Epithelial cell of esophagus (primary cell): ENCODE results near the gene A2M.

Experiments used
- DNase-seq: peaks from one replicate; pipeline ENCODE4 v3.0.0; 2010; ENCODE audit warnings: low read depth
- H3K4me3 ChIP-seq: 2 replicates; pipeline ENCODE4 v1.5.1; 2011; ENCODE audit warnings: mild to moderate bottlenecking, low read length, control low read depth
- TF ChIP-seq, protein P1 (sequence below): IDR thresholded peaks from 2 replicates; pipeline ENCODE4 v1.5.1; 2011; ENCODE audit warnings: low read depth, mild to moderate bottlenecking, low read length, control low read depth, inconsistent platforms; ENCODE audit not compliant: insufficient read depth; ENCODE audit errors: missing control alignments

The A2M gene

DNA sequence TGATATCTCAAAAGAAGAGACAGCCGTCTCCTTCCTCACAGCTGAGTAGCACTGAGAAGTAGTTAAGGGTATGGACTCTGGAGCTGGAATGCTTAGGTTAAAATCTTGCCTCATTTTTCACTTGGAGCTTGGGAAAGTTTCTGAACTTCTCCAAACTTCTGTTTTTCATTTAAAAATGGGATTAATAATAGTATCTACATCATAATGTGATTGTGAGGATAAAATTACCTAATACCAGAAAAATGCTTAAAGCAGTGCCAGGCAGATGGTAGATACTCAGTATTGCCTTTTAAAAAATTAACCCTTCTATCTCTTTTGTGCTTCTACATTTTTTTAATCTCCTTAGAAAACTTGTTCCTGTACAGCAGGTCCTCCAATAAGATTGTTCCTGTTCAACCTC is 63.1 kb downstream of the A2M start:
- no peak for DNase-seq
- H3K4me3 ChIP-seq, result no peak overlapping the region
- TF ChIP-seq, protein P1, sequence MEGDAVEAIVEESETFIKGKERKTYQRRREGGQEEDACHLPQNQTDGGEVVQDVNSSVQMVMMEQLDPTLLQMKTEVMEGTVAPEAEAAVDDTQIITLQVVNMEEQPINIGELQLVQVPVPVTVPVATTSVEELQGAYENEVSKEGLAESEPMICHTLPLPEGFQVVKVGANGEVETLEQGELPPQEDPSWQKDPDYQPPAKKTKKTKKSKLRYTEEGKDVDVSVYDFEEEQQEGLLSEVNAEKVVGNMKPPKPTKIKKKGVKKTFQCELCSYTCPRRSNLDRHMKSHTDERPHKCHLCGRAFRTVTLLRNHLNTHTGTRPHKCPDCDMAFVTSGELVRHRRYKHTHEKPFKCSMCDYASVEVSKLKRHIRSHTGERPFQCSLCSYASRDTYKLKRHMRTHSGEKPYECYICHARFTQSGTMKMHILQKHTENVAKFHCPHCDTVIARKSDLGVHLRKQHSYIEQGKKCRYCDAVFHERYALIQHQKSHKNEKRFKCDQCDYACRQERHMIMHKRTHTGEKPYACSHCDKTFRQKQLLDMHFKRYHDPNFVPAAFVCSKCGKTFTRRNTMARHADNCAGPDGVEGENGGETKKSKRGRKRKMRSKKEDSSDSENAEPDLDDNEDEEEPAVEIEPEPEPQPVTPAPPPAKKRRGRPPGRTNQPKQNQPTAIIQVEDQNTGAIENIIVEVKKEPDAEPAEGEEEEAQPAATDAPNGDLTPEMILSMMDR, result no peak

DNA sequence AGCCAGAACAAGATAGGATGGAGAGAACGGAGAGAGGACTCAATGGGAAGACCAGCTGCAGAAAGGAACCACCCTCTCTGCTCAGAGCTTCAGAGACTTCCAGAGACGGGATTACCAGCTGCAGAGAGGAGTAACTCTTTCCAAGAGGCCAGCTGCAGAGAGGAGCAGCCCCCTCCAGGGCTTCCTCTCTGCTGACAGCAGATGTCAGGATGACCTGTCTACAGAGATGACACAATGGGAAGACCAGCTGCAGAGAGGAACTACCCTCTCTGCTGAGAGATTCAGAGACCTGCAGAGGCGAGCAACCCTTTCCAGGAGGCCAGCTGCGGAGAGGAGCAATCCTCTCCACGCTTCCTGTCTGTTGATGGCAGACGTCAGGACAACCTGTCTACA is 64.6 kb downstream of the A2M start:
- H3K4me3 ChIP-seq, result no peak overlapping the region
- TF ChIP-seq, protein P1, result no peak
- DNase-seq, result no peak

DNA sequence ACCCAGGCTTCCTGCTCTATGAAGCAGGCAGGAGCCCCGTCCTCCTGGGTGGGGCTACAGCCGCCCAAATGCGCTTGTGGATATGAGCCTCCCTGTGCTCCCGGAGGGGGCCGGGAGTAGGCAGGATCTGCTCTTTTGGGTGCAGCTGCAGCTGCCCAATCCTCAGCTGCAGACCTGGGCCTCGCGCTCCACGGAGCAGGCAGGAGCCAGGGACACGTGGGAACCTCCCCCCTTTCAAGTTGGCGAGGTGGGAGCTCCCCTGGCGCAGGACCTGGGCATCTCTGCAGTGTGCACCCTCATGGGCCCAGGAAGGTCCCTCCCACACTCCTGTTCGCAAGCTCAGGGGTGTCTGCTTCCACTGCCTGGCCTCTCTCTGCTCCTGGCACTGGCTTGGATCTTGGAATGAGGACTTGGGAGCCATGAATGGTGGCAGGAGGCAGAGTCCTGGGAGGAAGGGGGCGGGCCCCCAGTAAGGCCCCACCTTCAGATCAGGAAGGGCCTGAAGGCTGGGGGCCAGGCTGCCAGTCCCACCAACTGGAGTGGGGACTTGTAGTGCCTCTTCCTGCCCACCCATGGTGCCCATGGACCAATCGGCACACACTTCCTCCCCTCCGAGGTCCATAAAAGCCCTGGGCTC is 65.1 kb downstream of the A2M start:
- TF ChIP-seq, protein P1, result no peak
- no peak overlapping the region for H3K4me3 ChIP-seq
- DNase-seq, result no peak

DNA sequence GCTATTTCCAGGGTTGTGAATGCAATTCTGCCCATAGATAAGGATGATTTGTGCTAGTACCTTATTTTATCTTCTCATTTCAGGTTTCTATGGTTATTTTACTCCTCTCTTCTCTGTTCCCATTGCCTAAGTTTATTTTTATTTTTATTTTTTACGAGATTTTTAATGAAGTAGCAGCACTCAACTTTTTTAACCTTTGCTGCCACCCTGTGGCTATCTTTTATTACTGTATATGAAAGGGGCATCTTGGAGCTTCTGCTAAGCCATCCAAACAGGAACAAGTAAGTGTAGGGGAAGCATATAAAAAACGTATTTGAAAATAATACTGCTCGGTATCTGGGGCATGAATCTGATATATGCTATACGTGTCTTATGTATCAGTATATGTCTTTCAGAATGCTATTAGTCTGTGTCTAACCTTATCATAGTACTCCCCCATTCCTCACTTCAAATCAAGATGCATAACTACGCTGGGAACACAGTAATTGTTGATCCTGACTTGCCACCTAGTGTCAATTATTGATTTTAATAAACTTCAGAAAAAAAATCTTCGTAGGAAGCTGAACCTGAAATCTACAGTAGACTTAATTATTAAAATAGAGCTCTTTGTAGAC is 66.1 kb downstream of the A2M start:
- no peak overlapping the region for H3K4me3 ChIP-seq
- TF ChIP-seq, protein P1, result peak; percentile 55
- peak; percentile 58 for DNase-seq

DNA sequence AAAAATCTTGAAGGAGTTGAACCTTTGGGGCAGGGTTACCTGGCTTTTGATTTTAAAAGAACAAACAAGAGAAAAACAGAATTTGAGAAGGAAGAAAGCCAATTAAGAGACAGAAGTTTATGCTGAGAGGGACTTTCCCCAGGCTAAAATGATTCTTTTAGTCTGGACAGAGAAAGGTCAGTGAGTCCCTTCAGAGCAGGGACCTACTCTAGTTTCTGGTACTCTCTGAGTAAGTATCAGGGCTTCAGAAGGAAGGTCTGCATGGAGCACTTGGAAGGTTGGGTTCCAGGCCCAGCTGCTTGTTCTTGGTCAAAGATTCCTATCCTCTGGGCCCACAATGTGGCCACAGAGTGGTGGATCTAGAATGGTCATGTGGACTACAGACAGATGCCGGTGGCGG is 66.8 kb downstream of the A2M start:
- TF ChIP-seq, protein P1, result no peak
- H3K4me3 ChIP-seq, result no peak overlapping the region
- DNase-seq, result no peak

DNA sequence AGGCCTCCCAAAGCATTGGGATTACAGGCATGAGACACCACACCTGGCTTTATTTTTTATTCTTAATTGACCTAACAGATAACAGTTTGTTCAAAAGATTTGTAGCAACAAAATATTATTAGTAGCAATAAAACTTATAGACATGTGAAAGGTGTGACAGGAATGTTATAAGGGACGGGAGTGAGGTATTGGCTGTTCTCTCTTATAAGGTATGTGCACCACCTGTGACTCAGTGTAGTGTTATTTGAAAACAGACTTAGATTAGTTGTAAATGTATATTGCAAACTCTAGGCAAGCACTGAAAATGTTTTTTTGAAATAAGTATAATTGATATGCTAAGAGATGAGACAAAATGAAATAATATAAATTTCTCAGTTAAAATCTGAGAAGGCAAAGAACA is 68.6 kb downstream of the A2M start:
- TF ChIP-seq, protein P1, result no peak
- peak; percentile 33 for DNase-seq
- no peak overlapping the region for H3K4me3 ChIP-seq

DNA sequence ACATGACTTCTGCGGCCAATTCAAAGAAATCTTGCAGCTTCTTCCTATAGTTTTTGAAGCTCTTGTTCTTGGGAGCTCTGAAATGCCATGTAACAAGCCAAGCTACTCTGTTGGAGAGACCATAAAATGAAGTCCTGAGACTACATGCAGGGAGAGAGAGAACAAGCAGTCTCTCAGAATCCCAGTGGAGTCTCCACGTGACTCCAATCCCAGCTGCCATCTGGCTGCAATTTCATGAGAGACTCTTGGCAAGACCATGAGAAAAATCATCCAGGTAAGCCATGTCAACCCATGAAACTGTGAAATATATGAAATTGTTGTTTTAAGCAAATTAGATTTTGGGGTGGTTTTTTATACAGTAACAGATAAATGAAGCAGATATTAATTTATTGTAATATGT is 72.0 kb downstream of the A2M start:
- TF ChIP-seq, protein P1, result no peak
- DNase-seq, result no peak
- no peak overlapping the region for H3K4me3 ChIP-seq
